Chondrocyte (in vitro differentiated cells): ENCODE results near the gene MAGI3. TPM values are rescaled to one million over a fixed set of nuclear protein-coding genes. Genes with fewer than 3 reads are reported as not detected.

ENCODE experiments used
- DNase-seq: peaks from one replicate; pipeline ENCODE4 v3.0.0; 2021; ENCODE audit warnings: mixed read lengths, low spot score
- H3K27ac Mint-ChIP-seq: one replicate; pipeline ENCODE4 v1.8.0; 2021; ENCODE audit warnings: mild to moderate bottlenecking, moderate library complexity, mixed read lengths; ENCODE audit not compliant: unreplicated experiment
- H3K27me3 Mint-ChIP-seq: 2 replicates; pipeline ENCODE4 v1.8.0; 2021; ENCODE audit warnings: low read depth, mixed read lengths
- H3K36me3 Mint-ChIP-seq: 2 replicates; pipeline ENCODE4 v1.8.0; 2021; ENCODE audit warnings: low read depth, mixed read lengths
- H3K4me1 Mint-ChIP-seq: 2 replicates; pipeline ENCODE4 v1.8.0; 2021; ENCODE audit warnings: low read depth, mild to moderate bottlenecking, mixed read lengths
- H3K4me3 Mint-ChIP-seq: one replicate; pipeline ENCODE4 v1.8.0; 2021; ENCODE audit warnings: mild to moderate bottlenecking, moderate library complexity, mixed read lengths; ENCODE audit not compliant: unreplicated experiment
- H3K9me3 Mint-ChIP-seq: 2 replicates; pipeline ENCODE4 v1.8.0; 2021; ENCODE audit warnings: low read depth, mixed read lengths
- long read RNA-seq: library from polyadenylated mRNA; stranded (forward); transcript quantifications from one replicate; pipeline ENCODE4 v2.0.0, GENCODE V29; 2021
- total RNA-seq: library from RNA; stranded (reverse); gene quantifications from 3 replicates; pipeline ENCODE4 v1.2.1, GENCODE V29; 2021
- TF ChIP-seq, protein P1 (sequence below): fragments of 200-600 bp; sonication (generic); IDR thresholded peaks from 2 replicates; pipeline ENCODE4 v1.5.0; 2021; ENCODE audit warnings: antibody characterized with exemption, mild to moderate bottlenecking, moderate library complexity

Gene MAGI3
- total RNA-seq = 8.8 to 11.8 TPM (median 9.0 TPM) in 3 replicates
- long read RNA-seq, full-length matches to known transcripts = 4 of 7 reads
- long read RNA-seq, partial matches to known transcripts = 2 of 7 reads
- long read RNA-seq, other reads (novel, unspliced or antisense) = 1 of 7 reads

DNA sequence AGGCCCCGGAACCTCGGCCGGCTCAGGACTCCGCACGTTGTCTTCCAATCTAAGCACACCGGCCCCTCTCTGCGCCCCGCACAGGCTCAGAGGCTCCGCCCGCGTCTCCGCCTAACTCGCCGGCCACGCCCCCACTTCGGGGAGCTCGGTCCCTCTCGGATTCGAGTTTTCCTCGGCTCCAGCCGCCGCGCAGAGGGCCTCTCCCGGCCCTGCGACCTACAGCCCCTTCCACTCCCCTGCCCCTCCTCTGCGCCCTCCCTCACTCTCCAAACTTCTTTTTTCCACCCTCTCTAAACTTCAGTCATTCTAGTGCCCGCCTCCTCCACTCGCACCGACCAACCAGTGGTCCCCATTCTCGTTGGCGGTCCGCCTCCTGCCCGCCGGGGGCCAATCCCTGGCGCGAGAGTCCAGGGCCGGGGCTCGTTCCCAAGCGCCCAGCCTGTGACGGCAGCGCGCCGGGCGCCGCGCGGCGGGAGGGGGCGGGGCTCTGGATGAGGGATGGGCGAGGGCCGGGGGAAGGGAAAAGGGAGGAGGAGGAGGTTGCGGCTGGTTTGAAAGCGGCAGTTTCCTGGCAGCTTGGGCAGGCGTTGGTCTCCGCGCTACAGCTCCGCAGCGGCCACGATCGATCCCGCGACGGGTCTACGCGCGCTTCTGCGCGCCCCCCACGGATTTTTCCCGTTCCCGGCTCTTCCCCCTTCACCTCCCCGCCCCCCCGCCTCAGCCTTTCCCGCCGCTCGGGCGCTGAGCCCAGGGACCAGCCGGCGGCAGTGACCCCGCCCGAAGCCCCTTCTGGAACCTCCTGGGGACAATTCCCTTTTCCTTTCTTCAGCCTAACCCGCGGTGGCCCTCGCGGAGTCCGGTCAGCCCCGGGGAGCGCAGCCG is at the start of gene MAGI3:
TSS of gene MAGI3 (plus strand) at position 563 of the 882 bp plus-strand sequence. CDS start 519 bp downstream, outside the sequence.
- no peaks in the 10 kb centered on the region for H3K36me3 Mint-ChIP-seq
- TF ChIP-seq, protein P1, sequence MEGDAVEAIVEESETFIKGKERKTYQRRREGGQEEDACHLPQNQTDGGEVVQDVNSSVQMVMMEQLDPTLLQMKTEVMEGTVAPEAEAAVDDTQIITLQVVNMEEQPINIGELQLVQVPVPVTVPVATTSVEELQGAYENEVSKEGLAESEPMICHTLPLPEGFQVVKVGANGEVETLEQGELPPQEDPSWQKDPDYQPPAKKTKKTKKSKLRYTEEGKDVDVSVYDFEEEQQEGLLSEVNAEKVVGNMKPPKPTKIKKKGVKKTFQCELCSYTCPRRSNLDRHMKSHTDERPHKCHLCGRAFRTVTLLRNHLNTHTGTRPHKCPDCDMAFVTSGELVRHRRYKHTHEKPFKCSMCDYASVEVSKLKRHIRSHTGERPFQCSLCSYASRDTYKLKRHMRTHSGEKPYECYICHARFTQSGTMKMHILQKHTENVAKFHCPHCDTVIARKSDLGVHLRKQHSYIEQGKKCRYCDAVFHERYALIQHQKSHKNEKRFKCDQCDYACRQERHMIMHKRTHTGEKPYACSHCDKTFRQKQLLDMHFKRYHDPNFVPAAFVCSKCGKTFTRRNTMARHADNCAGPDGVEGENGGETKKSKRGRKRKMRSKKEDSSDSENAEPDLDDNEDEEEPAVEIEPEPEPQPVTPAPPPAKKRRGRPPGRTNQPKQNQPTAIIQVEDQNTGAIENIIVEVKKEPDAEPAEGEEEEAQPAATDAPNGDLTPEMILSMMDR = no peak
- H3K4me3 Mint-ChIP-seq = peak within 1 kb of the TSS; percentile 87
- H3K27ac Mint-ChIP-seq = peak within 1 kb of the TSS; percentile 95
- no peaks in the 10 kb centered on the region for H3K9me3 Mint-ChIP-seq
- H3K4me1 Mint-ChIP-seq = peaks cover 34% of the 10 kb centered on the region
- H3K27me3 Mint-ChIP-seq = no peaks in the 10 kb centered on the region
- peak; percentile 99 for DNase-seq

DNA sequence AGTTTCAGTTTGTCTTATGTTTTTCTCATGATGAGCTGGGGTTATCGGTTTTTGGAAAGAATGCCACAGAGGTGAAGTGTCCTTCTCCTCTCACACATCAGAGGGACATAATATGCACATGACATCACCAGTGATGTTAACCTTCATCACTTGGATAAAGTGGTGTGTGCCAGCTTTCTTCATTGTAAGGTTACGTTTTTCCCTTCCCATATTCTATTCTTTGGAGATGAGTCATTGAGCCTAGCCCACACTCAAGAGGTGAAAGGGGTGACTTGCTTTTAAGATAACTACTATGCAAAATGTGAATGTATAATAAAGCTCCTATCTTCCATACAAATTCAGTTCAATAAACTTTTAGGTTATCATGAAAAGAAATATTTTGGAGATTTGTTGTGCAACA is 36.7 kb upstream of the MAGI3 start:
- no peaks in the 10 kb centered on the region for H3K4me1 Mint-ChIP-seq
- H3K36me3 Mint-ChIP-seq = no peaks in the 10 kb centered on the region
- H3K9me3 Mint-ChIP-seq = no peaks in the 10 kb centered on the region
- H3K27ac Mint-ChIP-seq = no peak overlapping the region
- H3K4me3 Mint-ChIP-seq = no peak overlapping the region
- no peak for DNase-seq
- H3K27me3 Mint-ChIP-seq = peaks cover 14% of the 10 kb centered on the region
- TF ChIP-seq, protein P1 = no peak

DNA sequence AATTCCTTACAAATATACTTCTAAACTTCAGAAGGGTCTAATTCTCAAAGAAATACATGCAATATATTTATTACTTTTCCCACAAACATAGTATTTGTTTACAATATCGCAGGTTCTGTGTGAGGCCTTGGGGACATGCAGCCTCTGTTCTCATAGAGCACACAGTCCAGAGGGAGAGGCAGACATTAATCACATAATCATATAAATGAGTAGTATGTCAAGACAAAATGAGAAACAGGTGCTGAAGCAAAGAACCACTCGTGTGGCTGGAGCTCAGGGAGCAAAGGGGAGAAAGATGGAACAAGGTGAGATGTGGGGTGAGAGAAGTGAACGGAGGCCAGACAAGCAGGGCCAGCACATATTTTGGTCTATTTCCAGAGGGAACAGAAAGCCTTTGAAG is 26.4 kb upstream of the MAGI3 start:
- Mint-ChIP-seq H3K36me3 (no peaks in the 10 kb centered on the region), H3K27me3 (peaks cover 2% of the 10 kb centered on the region), H3K4me1 (no peaks in the 10 kb centered on the region), H3K9me3 (peaks cover 4% of the 10 kb centered on the region), H3K27ac (no peak overlapping the region), H3K4me3 (no peak overlapping the region)
- no peak for DNase-seq
- TF ChIP-seq, protein P1 = no peak

DNA sequence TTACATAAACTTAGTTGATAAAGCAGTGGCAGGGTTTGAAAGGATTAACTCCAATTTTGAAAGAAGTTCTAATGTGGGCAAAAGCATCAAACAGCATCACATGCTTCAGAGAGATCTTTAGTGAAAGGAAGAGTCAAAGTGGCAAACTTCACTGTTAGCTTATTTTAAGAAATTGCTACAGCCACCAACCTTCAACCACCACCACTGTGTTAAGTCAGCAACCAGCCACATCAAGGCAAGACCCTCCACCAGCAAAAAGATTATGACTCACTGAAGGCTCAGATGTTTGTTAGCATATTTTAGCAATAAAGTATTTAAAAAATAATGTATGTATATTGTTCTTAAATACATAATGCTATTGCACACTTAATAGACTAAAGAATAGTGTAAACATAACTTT is 21.3 kb upstream of the MAGI3 start:
- no peak for DNase-seq
- peaks cover 4% of the 10 kb centered on the region for H3K9me3 Mint-ChIP-seq
- no peak overlapping the region for H3K27ac Mint-ChIP-seq
- peaks cover 5% of the 10 kb centered on the region for H3K27me3 Mint-ChIP-seq
- H3K36me3 Mint-ChIP-seq = no peaks in the 10 kb centered on the region
- H3K4me3 Mint-ChIP-seq = no peak overlapping the region
- TF ChIP-seq, protein P1 = no peak
- H3K4me1 Mint-ChIP-seq = no peaks in the 10 kb centered on the region

DNA sequence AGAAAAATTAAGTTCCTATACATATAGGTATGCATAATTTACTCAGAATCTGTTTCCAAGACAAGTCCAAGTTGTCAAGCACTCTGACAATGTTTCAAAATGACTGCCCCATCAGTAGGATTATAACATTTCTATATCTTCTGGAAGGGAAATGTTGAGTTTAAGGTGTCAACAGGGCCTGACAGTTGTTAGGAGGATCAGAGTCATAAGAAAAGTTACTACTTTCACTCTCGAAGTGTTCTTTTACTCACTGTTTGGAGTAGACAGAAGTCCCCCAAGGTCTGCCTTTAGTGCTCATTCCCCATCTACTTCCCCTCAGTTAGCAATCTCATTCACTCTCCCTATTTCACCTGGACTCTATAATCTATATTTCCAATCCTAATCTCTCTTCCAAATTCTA is 20.6 kb upstream of the MAGI3 start:
- H3K4me1 Mint-ChIP-seq = no peaks in the 10 kb centered on the region
- no peak overlapping the region for H3K27ac Mint-ChIP-seq
- H3K4me3 Mint-ChIP-seq = no peak overlapping the region
- H3K27me3 Mint-ChIP-seq = peaks cover 5% of the 10 kb centered on the region
- no peaks in the 10 kb centered on the region for H3K36me3 Mint-ChIP-seq
- TF ChIP-seq, protein P1 = no peak
- peaks cover 4% of the 10 kb centered on the region for H3K9me3 Mint-ChIP-seq
- no peak for DNase-seq
